HCT116 (cell line): Measurements from ENCODE around the gene PPP1R12B. TPM values are rescaled to one million over a fixed set of nuclear protein-coding genes. Genes with fewer than 3 reads are reported as not detected.
"Not testable (repeated sequence)": the region's sequence is repeated elsewhere in the genome, so short reads cannot be mapped to it uniquely, and the experiment has no call there.

ENCODE experiments used
- ATAC-seq: fragments of 200-7000 bp; cut with Tn5 transposase; 2 replicates; pipeline ENCODE4 v1.9.1; 2020; ENCODE audit warnings: mild to moderate bottlenecking, moderate library complexity
- BruUV-seq: library from RNA; stranded (reverse); fragments of 400-500 nt; replicated peaks from 2 replicates; lab custom pipeline; 2021; lab: Mats Ljungman, UMichigan
- CTCF ChIA-PET: fragments of 300-600 bp; sonication (Branson Sonifier 250); formaldehyde crosslinking; loops from one replicate; lab custom pipeline; 2021; ENCODE audit warnings: antibody characterized with exemption; lab: Charles Lee
- POLR2A ChIA-PET: fragments of 300-600, 350-600 bp; sonication (Branson Sonifier 250); formaldehyde crosslinking; loops from one replicate; lab custom pipeline; 2021; ENCODE audit warnings: antibody characterized with exemption; lab: Charles Lee
- RAD21 ChIA-PET, 2 experiments: fragments of 300-600 bp; sonication (Branson Sonifier 250); formaldehyde crosslinking; loops; one replicate each; lab custom pipeline; 2023; ENCODE audit warnings: low total read pairs in 2 of 2; ENCODE audit not compliant: uncharacterized antibody in 2 of 2, unreplicated experiment in 2 of 2, low non-redundant PET in 1 of 2; lab: Charles Lee
- DNase-seq: peaks from one replicate; pipeline ENCODE4 v3.0.0-alpha.2; 2010; ENCODE audit warnings: low read depth, low spot score
- H2AFZ ChIP-seq: fragments of 200-600 bp; shearing (Covaris generic), sonication (generic); 2 replicates; pipeline ENCODE4 v1.6.1; 2017; ENCODE audit warnings: low read depth, mixed run types, mixed read lengths, antibody characterized with exemption, low read length; ENCODE audit not compliant: poor library complexity, severe bottlenecking
- H3K27ac ChIP-seq: 2 replicates; pipeline ENCODE4 v1.5.1; 2012; ENCODE audit warnings: low read depth, low read length
- H3K27me3 ChIP-seq: fragments of 200-600 bp; sonication (generic); 2 replicates; pipeline ENCODE4 v1.6.1; 2016; ENCODE audit warnings: mixed run types, low read length, mixed read lengths; ENCODE audit not compliant: insufficient read depth
- H3K36me3 ChIP-seq, 2 experiments: fragments of 200-500 bp in 1 of 2; fragments of 200-600 bp in 1 of 2; sonication (Bioruptor generic) in 1 of 2; sonication (generic) in 1 of 2; 2 replicates each; pipeline versions ENCODE4 v1.5.1 to v1.6.1; 2014 to 2016; ENCODE audit warnings: low read length in 2 of 2, inconsistent platforms in 1 of 2, mixed read lengths in 1 of 2, mixed run types in 1 of 2; ENCODE audit not compliant: insufficient read depth in 2 of 2, control insufficient read depth in 1 of 2
- H3K4me1 ChIP-seq, 2 experiments: fragments of 200-600 bp in 1 of 2; sonication (generic) in 1 of 2; 2 replicates each; pipeline versions ENCODE4 v1.5.1 to v1.6.1; 2012 to 2017; ENCODE audit warnings: low read length in 2 of 2, inconsistent platforms in 1 of 2, mild to moderate bottlenecking in 1 of 2, mixed read lengths in 1 of 2, mixed run types in 1 of 2, moderate library complexity in 1 of 2; ENCODE audit not compliant: insufficient read depth in 2 of 2, control insufficient read depth in 1 of 2
- H3K4me2 ChIP-seq: fragments of 200-600 bp; sonication (generic); 2 replicates; pipeline ENCODE4 v1.6.1; 2017; ENCODE audit warnings: mixed run types, low read length, mixed read lengths
- H3K4me3 ChIP-seq, 2 experiments: fragments of 200-600 bp in 1 of 2; sonication (generic) in 1 of 2; replicated peaks in 1 of 2; 2 replicates each; pipeline ENCODE4 v1.5.1; 2011 to 2016; ENCODE audit warnings: low read length in 2 of 2, control low read depth in 1 of 2, low read depth in 1 of 2, mild to moderate bottlenecking in 1 of 2, mixed read lengths in 1 of 2, mixed run types in 1 of 2
- H3K79me2 ChIP-seq: fragments of 200-600 bp; sonication (generic); 2 replicates; pipeline ENCODE4 v1.6.1; 2017; ENCODE audit warnings: mild to moderate bottlenecking, mixed run types, low read length, moderate library complexity, mixed read lengths; ENCODE audit not compliant: insufficient read depth
- H3K9ac ChIP-seq: fragments of 200-600 bp; sonication (generic); 2 replicates; pipeline ENCODE4 v1.6.1; 2016; ENCODE audit warnings: low read length, mixed read lengths
- H3K9me2 ChIP-seq: fragments of 200-600 bp; sonication (generic), shearing (Covaris generic); 2 replicates; pipeline ENCODE4 v1.6.1; 2017; ENCODE audit warnings: mixed run types, mild to moderate bottlenecking, moderate library complexity; ENCODE audit not compliant: insufficient read depth
- H3K9me3 ChIP-seq, 2 experiments: fragments of 200-500 bp in 1 of 2; fragments of 200-600 bp in 1 of 2; sonication (Bioruptor generic) in 1 of 2; sonication (generic) in 1 of 2; 2 replicates each; pipeline ENCODE4 v1.6.1; 2014 to 2017; ENCODE audit warnings: low read length in 2 of 2, mixed read lengths in 2 of 2, inconsistent platforms in 1 of 2, low read depth in 1 of 2, mild to moderate bottlenecking in 1 of 2, mixed run types in 1 of 2, moderate library complexity in 1 of 2; ENCODE audit not compliant: control insufficient read depth in 1 of 2, insufficient read depth in 1 of 2
- H4K20me1 ChIP-seq: fragments of 200-600 bp; sonication (generic), shearing (Covaris generic); 2 replicates; pipeline ENCODE4 v1.6.1; 2017; ENCODE audit warnings: mixed run types, mild to moderate bottlenecking, moderate library complexity; ENCODE audit not compliant: insufficient read depth
- FOSL1 ChIP-seq: IDR thresholded peaks from 2 replicates; pipeline ENCODE4 v1.6.1; 2012; ENCODE audit warnings: low read depth
- intact Hi-C: fragments of 100-400 bp; cut with micrococcal nuclease; formaldehyde crosslinking; loops from 2 replicates; pipeline ENCODE4 v1.10.0; 2022
- total RNA-seq: library from RNA; stranded (reverse); gene quantifications from one replicate; pipeline ENCODE4 v1.2.1, GENCODE V29; 2021; ENCODE audit not compliant: unreplicated experiment

PPP1R12B gene
- total RNA-seq, 1 experiment from 2014 or later, result 14.3 TPM

GRCh38 chr1:202456372-202457169, 108.1 kb downstream of the PPP1R12B start:
- H4K20me1 ChIP-seq, BruUV-seq, CTCF ChIA-PET, H2AFZ ChIP-seq, H3K9me3 ChIP-seq, POLR2A ChIA-PET, DNase-seq, H3K79me2 ChIP-seq, H3K27me3 ChIP-seq, H3K27ac ChIP-seq, H3K9me2 ChIP-seq, H3K36me3 ChIP-seq, RAD21 ChIA-PET: not testable (repeated sequence)
- peak overlapping the region; percentile 71 for H3K4me2 ChIP-seq
- intact Hi-C loops, result loop anchor here (10.0 kb wide), 1 partner anchor 112 kb away; the partner anchor contains the start of genes PPP1R12B and UBE2T
- H3K4me1 ChIP-seq, result peaks cover 12 to 34% of the 10 kb centered on the region in 2 experiments
- ATAC-seq, result peak; percentile 81
- H3K9ac ChIP-seq, result peak overlapping the region; percentile 36
- peak overlapping the region in 1 of 2 experiments; percentile 32; a peak in 2 of 4 replicates for H3K4me3 ChIP-seq
- TF ChIP-seq FOSL1, result 0 out of 2 replicates have a peak, but pooled peaks have one; percentile 25

- CTCF ChIA-PET, result interaction anchor here (0.7 kb wide), 1 partner anchor 261 kb away, joined by 3 read pairs; no protein-coding TSS in a partner anchor
- POLR2A ChIA-PET, H3K4me2 ChIP-seq, H4K20me1 ChIP-seq, RAD21 ChIA-PET, ATAC-seq, H3K27me3 ChIP-seq, H3K9me3 ChIP-seq, H3K4me3 ChIP-seq, DNase-seq, BruUV-seq, H3K79me2 ChIP-seq, H3K36me3 ChIP-seq, H3K27ac ChIP-seq, H2AFZ ChIP-seq, H3K9ac ChIP-seq, H3K9me2 ChIP-seq: not testable (repeated sequence)
- peaks cover 12 to 34% of the 10 kb centered on the region in 2 experiments for H3K4me1 ChIP-seq
- intact Hi-C loops, result loop anchor here (10.0 kb wide), 1 partner anchor 114 kb away; the partner anchor contains the start of genes PPP1R12B and UBE2T
Observed at GRCh38 chr1:202458651-202459050, 110.2 kb downstream of the PPP1R12B start.

- H3K9ac ChIP-seq, H3K9me2 ChIP-seq, RAD21 ChIA-PET, H3K27me3 ChIP-seq, DNase-seq, H2AFZ ChIP-seq, H3K36me3 ChIP-seq, H3K4me3 ChIP-seq, H3K27ac ChIP-seq, POLR2A ChIA-PET, BruUV-seq, H3K79me2 ChIP-seq, H4K20me1 ChIP-seq, H3K9me3 ChIP-seq: not testable (repeated sequence)
- intact Hi-C loops, result loop anchor here (10.0 kb wide), 2 partner anchors 115 kb away; partner anchors contain the start of genes PPP1R12B and UBE2T
- Histone ChIP-seq H3K4me2 (peak overlapping the region; percentile 41), H3K4me1 (peaks cover 12 to 34% of the 10 kb centered on the region in 2 experiments)
- ATAC-seq, result peak; percentile 31; the same call in 1 of the 2 replicates
- CTCF ChIA-PET, result interaction anchor here (0.8 to 1.4 kb wide), 2 partner anchors 116 to 257 kb away, joined by 3 read pairs; no protein-coding TSS in a partner anchor
Observed at GRCh38 chr1:202459470-202460142, 111.1 kb downstream of the PPP1R12B start.
